ENCODE data around the gene XYLT1.

XYLT1 gene

GRCh38 chr16:17273142-17273561 lies 197.6 kb downstream of the XYLT1 start:
- DNase-seq = no peak

- no peak for DNase-seq
Measured at GRCh38 chr16:17272716-17273115, 198.0 kb downstream of the XYLT1 start.

- DNase-seq = no peak
Measured at GRCh38 chr16:17271687-17272086, 199.1 kb downstream of the XYLT1 start.

- DNase-seq = no peak
Measured at GRCh38 chr16:17270683-17271109, 200.1 kb downstream of the XYLT1 start.

GRCh38 chr16:17270111-17270510 lies 200.6 kb downstream of the XYLT1 start:
- DNase-seq = no peak

GRCh38 chr16:17269439-17269838 lies 201.3 kb downstream of the XYLT1 start:
- no peak for DNase-seq

GRCh38 chr16:17266608-17267313 lies 204.0 kb downstream of the XYLT1 start:
- no peak for DNase-seq

- DNase-seq = no peak
Measured at GRCh38 chr16:17265154-17265553, 205.6 kb downstream of the XYLT1 start.

GRCh38 chr16:17261197-17261858 lies 209.4 kb downstream of the XYLT1 start:
- DNase-seq = peak; percentile 33

- DNase-seq = no peak
Measured at GRCh38 chr16:17260276-17260849, 210.4 kb downstream of the XYLT1 start.

- DNase-seq = no peak
Measured at GRCh38 chr16:17259751-17260270, 210.9 kb downstream of the XYLT1 start.

GRCh38 chr16:17258848-17259713 lies 211.7 kb downstream of the XYLT1 start:
- DNase-seq = peak; percentile 63

GRCh38 chr16:17258077-17258599 lies 212.6 kb downstream of the XYLT1 start:
- DNase-seq = no peak

- DNase-seq = no peak
Measured at GRCh38 chr16:17257426-17258023, 213.2 kb downstream of the XYLT1 start.

GRCh38 chr16:17252701-17253100 lies 218.1 kb downstream of the XYLT1 start:
- no peak for DNase-seq

GRCh38 chr16:17252064-17252463 lies 218.7 kb downstream of the XYLT1 start:
- DNase-seq = no peak

- peak; percentile 18 for DNase-seq
Measured at GRCh38 chr16:17251496-17251895, 219.3 kb downstream of the XYLT1 start.

- DNase-seq = no peak
Measured at GRCh38 chr16:17246974-17247732, 223.6 kb downstream of the XYLT1 start.

- DNase-seq = no peak
Measured at GRCh38 chr16:17246268-17246885, 224.4 kb downstream of the XYLT1 start.

- DNase-seq = no peak
Measured at GRCh38 chr16:17245776-17246175, 225.0 kb downstream of the XYLT1 start.
